HCT116 (cell line): ENCODE measurements around the gene ZNF341.

Source experiments
- CTCF ChIP-seq, 3 experiments: fragments of 200-600 bp in 1 of 3; sonication (generic) in 1 of 3; IDR thresholded peaks in 2 of 3; conservative IDR thresholded peaks in 1 of 3; 2 replicates each; pipeline ENCODE4 v1.5.1; 2012 to 2017; ENCODE audit warnings: low read depth in 2 of 3, low read length in 2 of 3, antibody characterized with exemption in 1 of 3, borderline replicate concordance in 1 of 3, control low read depth in 1 of 3, mild to moderate bottlenecking in 1 of 3, mixed read lengths in 1 of 3, mixed run types in 1 of 3, moderate library complexity in 1 of 3; ENCODE audit not compliant: insufficient read depth in 1 of 3
- EZH2 ChIP-seq: fragments of 200-600 bp; sonication (generic); IDR thresholded peaks from 2 replicates; pipeline ENCODE4 v1.6.1; 2017; ENCODE audit warnings: antibody characterized with exemption, mixed run types
- MAX ChIP-seq: IDR thresholded peaks from 2 replicates; pipeline ENCODE4 v1.6.1; 2012
- POLR2A ChIP-seq: IDR thresholded peaks from 2 replicates; pipeline ENCODE4 v1.7.0; 2011; ENCODE audit warnings: borderline replicate concordance; ENCODE audit not compliant: insufficient read depth, insufficient read length; ENCODE audit errors: extremely low read depth
- POLR2AphosphoS5 ChIP-seq: IDR thresholded peaks from 2 replicates; pipeline ENCODE4 v1.6.1; 2011; ENCODE audit warnings: mild to moderate bottlenecking, low read depth, low read length, moderate library complexity
- RAD21 ChIP-seq: IDR thresholded peaks from 2 replicates; pipeline ENCODE4 v1.6.1; 2012; ENCODE audit warnings: low read depth, mild to moderate bottlenecking
- ZFX ChIP-seq: fragments of 450-650 bp; IDR thresholded peaks from 2 replicates; pipeline ENCODE4 v1.6.1; 2017

DNA sequence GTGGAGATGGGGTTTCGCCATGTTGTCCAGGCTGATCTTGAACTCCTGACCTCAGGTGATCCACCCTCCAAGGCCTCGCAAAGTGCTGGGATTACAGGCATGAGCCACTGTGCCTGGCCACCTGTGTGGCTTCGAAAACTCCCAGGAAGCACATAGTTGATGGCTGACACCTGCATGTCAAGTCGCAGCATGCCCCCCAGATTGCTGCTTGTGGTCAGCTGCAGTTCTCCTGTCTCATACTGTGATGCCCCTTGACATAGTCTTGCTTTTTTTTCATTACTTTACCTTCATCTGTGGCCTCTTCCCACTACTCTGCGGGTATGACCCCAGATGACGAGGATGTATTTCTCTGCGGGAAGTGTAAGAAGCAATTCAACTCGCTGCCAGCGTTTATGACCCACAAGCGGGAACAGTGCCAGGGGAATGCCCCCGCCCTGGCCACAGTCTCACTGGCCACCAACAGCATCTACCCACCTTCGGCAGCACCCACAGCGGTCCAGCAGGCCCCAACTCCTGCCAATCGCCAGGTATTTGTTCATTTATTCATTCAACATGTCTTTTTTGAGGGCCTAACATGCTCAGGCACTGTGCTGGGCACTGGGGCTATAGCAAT is 13.1 kb downstream of the ZNF341 start:
- TF ChIP-seq CTCF (IDR thresholded peaks at IDR 0.05 in 2 of 3, conservative IDR thresholded peaks at IDR 0.05 in 1 of 3; ENCODE audit: borderline replicate concordance in 1 of 3, insufficient read depth in 1 of 3, low read depth in 2 of 3, low read length in 2 of 3) (no peak), POLR2AphosphoS5 (no peak), POLR2A (no peak), MAX (no peak), EZH2 (no peak), RAD21 (no peak), ZFX (no peak)
